Mesothelial cell of epicardium (in vitro differentiated cells): ENCODE results near the gene GPSM1. TPM values are rescaled to one million over a fixed set of nuclear protein-coding genes. Genes with fewer than 3 reads are reported as not detected.

ENCODE experiments used
- DNase-seq, 2 experiments: peaks; one replicate each; pipeline ENCODE4 v3.0.0; 2021; ENCODE audit warnings: low spot score in 2 of 2; ENCODE audit not compliant: unreplicated experiment in 2 of 2
- H3K27ac Mint-ChIP-seq: 2 replicates; pipeline ENCODE4 v1.8.0; 2021; ENCODE audit warnings: mixed read lengths
- H3K27me3 Mint-ChIP-seq: 2 replicates; pipeline ENCODE4 v1.8.0; 2021; ENCODE audit warnings: low read depth, mixed read lengths
- H3K36me3 Mint-ChIP-seq: 2 replicates; pipeline ENCODE4 v1.8.0; 2021; ENCODE audit warnings: mixed read lengths
- H3K4me1 Mint-ChIP-seq: 2 replicates; pipeline ENCODE4 v1.8.0; 2021; ENCODE audit warnings: mixed read lengths
- H3K4me3 Mint-ChIP-seq: 2 replicates; pipeline ENCODE4 v1.8.0; 2021; ENCODE audit warnings: mild to moderate bottlenecking, moderate library complexity, mixed read lengths
- H3K9me3 Mint-ChIP-seq: 2 replicates; pipeline ENCODE4 v1.8.0; 2021; ENCODE audit warnings: mixed read lengths
- CTCF ChIP-seq: fragments of 200-600 bp; sonication (generic); IDR thresholded peaks from one replicate; pipeline ENCODE4 v1.5.0; 2021; ENCODE audit warnings: antibody characterized with exemption; ENCODE audit not compliant: unreplicated experiment
- total RNA-seq: library from RNA; stranded (reverse); gene quantifications from 3 replicates; pipeline ENCODE4 v1.2.1, GENCODE V29; 2021

GPSM1 gene
- total RNA-seq, 1 donor from 2014 or later, result 102 TPM

- H3K4me3 Mint-ChIP-seq, result peak overlapping the region; percentile 67
- no peaks in the 10 kb centered on the region for H3K27me3 Mint-ChIP-seq
- H3K36me3 Mint-ChIP-seq, result no peaks in the 10 kb centered on the region
- H3K27ac Mint-ChIP-seq, result peak overlapping the region; percentile 91
- TF ChIP-seq CTCF, result no peak
- peaks cover 32% of the 10 kb centered on the region for H3K4me1 Mint-ChIP-seq
- H3K9me3 Mint-ChIP-seq, result peaks cover 2% of the 10 kb centered on the region
- DNase-seq, result no peak
Measured at GRCh38 chr9:136326061-136326760, 1.1 kb upstream of the GPSM1 start.

GRCh38 chr9:136326761-136327303 is 507 bp upstream of the GPSM1 start:
- Mint-ChIP-seq H3K27me3 (no peaks in the 10 kb centered on the region), H3K4me3 (peak overlapping the region; percentile 67), H3K4me1 (peaks cover 32% of the 10 kb centered on the region), H3K9me3 (no peaks in the 10 kb centered on the region), H3K36me3 (no peaks in the 10 kb centered on the region), H3K27ac (peak overlapping the region; percentile 91)
- no peak for TF ChIP-seq CTCF
- no peak for DNase-seq

- no peaks in the 10 kb centered on the region for H3K9me3 Mint-ChIP-seq
- peak in 1 of 2 experiments; percentile 64 for DNase-seq
- no peaks in the 10 kb centered on the region for H3K36me3 Mint-ChIP-seq
- H3K27ac Mint-ChIP-seq, result peak overlapping the region; percentile 91
- TF ChIP-seq CTCF, result no peak
- H3K4me3 Mint-ChIP-seq, result peak overlapping the region; percentile 86
- no peaks in the 10 kb centered on the region for H3K27me3 Mint-ChIP-seq
- peaks cover 32% of the 10 kb centered on the region for H3K4me1 Mint-ChIP-seq
Measured at GRCh38 chr9:136328011-136328621, 777 bp downstream of the GPSM1 start.

- no peak for DNase-seq
- H3K36me3 Mint-ChIP-seq, result no peaks in the 10 kb centered on the region
- no peaks in the 10 kb centered on the region for H3K9me3 Mint-ChIP-seq
- H3K4me1 Mint-ChIP-seq, result peaks cover 31% of the 10 kb centered on the region
- no peak for TF ChIP-seq CTCF
- H3K27ac Mint-ChIP-seq, result peak overlapping the region; percentile 91
- H3K4me3 Mint-ChIP-seq, result peak overlapping the region; percentile 86
- H3K27me3 Mint-ChIP-seq, result no peaks in the 10 kb centered on the region
Measured at GRCh38 chr9:136328622-136329041, 1.3 kb downstream of the GPSM1 start.

- H3K36me3 Mint-ChIP-seq, result no peaks in the 10 kb centered on the region
- DNase-seq, result no peak
- peaks cover 28% of the 10 kb centered on the region for H3K4me1 Mint-ChIP-seq
- no peak for TF ChIP-seq CTCF
- no peaks in the 10 kb centered on the region for H3K9me3 Mint-ChIP-seq
- H3K4me3 Mint-ChIP-seq, result peak overlapping the region; percentile 86
- no peaks in the 10 kb centered on the region for H3K27me3 Mint-ChIP-seq
- H3K27ac Mint-ChIP-seq, result peak overlapping the region; percentile 91
Measured at GRCh38 chr9:136329211-136329627, 1.9 kb downstream of the GPSM1 start.
